IMR-90 (cell line): Measurements from ENCODE around the gene NCAPG2. TPM values are rescaled to one million over a fixed set of nuclear protein-coding genes. Genes with fewer than 3 reads are reported as not detected.

Source experiments
- ATAC-seq: fragments of 200-7000 bp; cut with Tn5 transposase; 2 replicates; pipeline ENCODE4 v1.9.1; 2020; ENCODE audit warnings: low read depth, mild to moderate bottlenecking, moderate library complexity
- BruUV-seq: library from RNA; stranded (reverse); fragments of 400-500 nt; replicated peaks from 2 replicates; lab custom pipeline; 2021; lab: Mats Ljungman, UMichigan
- CTCF ChIA-PET: fragments of 300-600 bp; formaldehyde crosslinking; extraction: SDS; loops from one replicate; lab custom pipeline; 2021; ENCODE audit warnings: antibody characterized with exemption; lab: Yijun Ruan, JAX
- POLR2A ChIA-PET: fragments of 300-600 bp; sonication (Branson Sonifier 250); formaldehyde crosslinking; loops from one replicate; lab custom pipeline; 2022; ENCODE audit warnings: antibody characterized with exemption; ENCODE audit not compliant: unreplicated experiment; lab: Charles Lee
- DNase-seq: peaks from one replicate; pipeline ENCODE4 v3.0.0; 2013
- H2AFZ ChIP-seq: replicated peaks from 2 replicates; pipeline ENCODE3; 2013; ENCODE audit warnings: low read length, mild to moderate bottlenecking; ENCODE audit not compliant: poor library complexity
- H2AK5ac ChIP-seq: 2 replicates; pipeline ENCODE4 v1.6.1; 2013; ENCODE audit warnings: low read depth, low read length, inconsistent platforms
- H2AK9ac ChIP-seq: replicated peaks from 2 replicates; pipeline ENCODE3; 2013; ENCODE audit warnings: mild to moderate bottlenecking, low read depth, low read length, moderate library complexity; ENCODE audit not compliant: poor library complexity
- H2BK120ac ChIP-seq: 2 replicates; pipeline ENCODE4 v1.6.1; 2013; ENCODE audit warnings: low read depth, low read length, inconsistent platforms
- H2BK15ac ChIP-seq: 3 replicates; pipeline ENCODE4 v1.6.1; 2013; ENCODE audit warnings: low read depth, low read length, inconsistent platforms
- H2BK20ac ChIP-seq: 2 replicates; pipeline ENCODE4 v1.6.1; 2013; ENCODE audit warnings: low read depth, mild to moderate bottlenecking, inconsistent platforms, low read length, moderate library complexity
- H2BK5ac ChIP-seq: 2 replicates; pipeline ENCODE4 v1.6.1; 2013; ENCODE audit warnings: mild to moderate bottlenecking, low read depth, low read length, inconsistent platforms; ENCODE audit not compliant: poor library complexity, severe bottlenecking
- H3K14ac ChIP-seq: replicated peaks from 2 replicates; pipeline ENCODE4 v1.6.1; 2013; ENCODE audit warnings: low read depth, low read length, inconsistent platforms
- H3K18ac ChIP-seq: 2 replicates; pipeline ENCODE4 v1.6.1; 2013; ENCODE audit warnings: low read depth, low read length, control low read depth
- H3K23ac ChIP-seq: 2 replicates; pipeline ENCODE4 v1.6.1; 2013; ENCODE audit warnings: low read depth, low read length, inconsistent platforms
- H3K27ac ChIP-seq: 2 replicates; pipeline ENCODE4 v1.5.1; 2013; ENCODE audit warnings: mild to moderate bottlenecking, control low read depth, low read length; ENCODE audit not compliant: insufficient read depth
- H3K27me3 ChIP-seq: 2 replicates; pipeline ENCODE4 v1.6.1; 2013; ENCODE audit warnings: low read length; ENCODE audit not compliant: control insufficient read depth, insufficient read depth
- H3K36me3 ChIP-seq: 2 replicates; pipeline ENCODE4 v1.6.1; 2013; ENCODE audit warnings: low read length, mixed read lengths; ENCODE audit not compliant: control insufficient read depth, insufficient read depth
- H3K4ac ChIP-seq: 2 replicates; pipeline ENCODE4 v1.6.1; 2013; ENCODE audit warnings: low read depth, low read length, inconsistent platforms
- H3K4me1 ChIP-seq: 2 replicates; pipeline ENCODE4 v1.6.1; 2013; ENCODE audit warnings: low read length, mixed read lengths; ENCODE audit not compliant: control insufficient read depth, insufficient read depth
- H3K4me2 ChIP-seq: 2 replicates; pipeline ENCODE4 v1.6.1; 2013; ENCODE audit warnings: low read depth, mild to moderate bottlenecking, control low read depth, low read length, moderate library complexity
- H3K4me3 ChIP-seq: 2 replicates; pipeline ENCODE4 v1.5.1; 2013; ENCODE audit warnings: low read depth, mild to moderate bottlenecking, control low read depth, low read length, moderate library complexity; ENCODE audit not compliant: insufficient read depth
- H3K56ac ChIP-seq: 2 replicates; pipeline ENCODE4 v1.6.1; 2013; ENCODE audit warnings: low read length, inconsistent platforms; ENCODE audit not compliant: insufficient read depth; ENCODE audit errors: extremely low read depth
- H3K79me1 ChIP-seq, 2 experiments: 2 replicates each; pipeline ENCODE4 v1.6.1; 2013; ENCODE audit warnings: low read length in 2 of 2, inconsistent platforms in 1 of 2, low read depth in 1 of 2
- H3K9ac ChIP-seq: 2 replicates; pipeline ENCODE4 v1.6.1; 2013; ENCODE audit warnings: low read depth, low read length, control low read depth
- H3K9me1 ChIP-seq: 2 replicates; pipeline ENCODE4 v1.6.1; 2013; ENCODE audit warnings: low read length, inconsistent platforms; ENCODE audit not compliant: insufficient read depth
- H3K9me3 ChIP-seq: 2 replicates; pipeline ENCODE4 v1.6.1; 2013; ENCODE audit warnings: low read length; ENCODE audit not compliant: control insufficient read depth, insufficient read depth
- H4K20me1 ChIP-seq: 2 replicates; pipeline ENCODE4 v1.6.1; 2013; ENCODE audit warnings: low read length, inconsistent platforms; ENCODE audit not compliant: insufficient read depth
- H4K5ac ChIP-seq: 2 replicates; pipeline ENCODE4 v1.6.1; 2013; ENCODE audit warnings: mild to moderate bottlenecking, low read depth, low read length, control low read depth
- H4K8ac ChIP-seq, 2 experiments: 2 replicates each; pipeline ENCODE4 v1.6.1; 2013; ENCODE audit warnings: low read depth in 2 of 2, low read length in 2 of 2, control low read depth in 1 of 2, inconsistent platforms in 1 of 2
- H4K91ac ChIP-seq: 2 replicates; pipeline ENCODE4 v1.6.1; 2013; ENCODE audit warnings: low read depth, low read length, inconsistent platforms; ENCODE audit not compliant: insufficient read depth
- BHLHE40 ChIP-seq: fragments of 150-350 bp; IDR thresholded peaks from 2 replicates; pipeline ENCODE4 v1.6.1; 2016; ENCODE audit warnings: mild to moderate bottlenecking, low read depth, low read length
- CEBPB ChIP-seq: IDR thresholded peaks from 2 replicates; pipeline ENCODE4 v1.6.1; 2012; ENCODE audit warnings: low read depth, low read length, improper control_type of control experiment
- CHD1 ChIP-seq: IDR thresholded peaks from 2 replicates; pipeline ENCODE4 v1.6.1; 2012; ENCODE audit warnings: low read depth, low read length, improper control_type of control experiment
- FOS ChIP-seq: fragments of 150-350 bp; IDR thresholded peaks from 2 replicates; pipeline ENCODE4 v1.6.1; 2016; ENCODE audit warnings: low read depth, low read length
- MAFK ChIP-seq: IDR thresholded peaks from 2 replicates; pipeline ENCODE4 v1.6.1; 2012; ENCODE audit warnings: low read depth, low read length, improper control_type of control experiment
- MAZ ChIP-seq: IDR thresholded peaks from 2 replicates; pipeline ENCODE4 v1.6.1; 2012; ENCODE audit warnings: low read depth, mild to moderate bottlenecking, low read length, improper control_type of control experiment, moderate library complexity, borderline replicate concordance
- MXI1 ChIP-seq: IDR thresholded peaks from 2 replicates; pipeline ENCODE4 v1.6.1; 2012; ENCODE audit warnings: low read depth, mild to moderate bottlenecking, low read length, moderate library complexity, borderline replicate concordance
- NFE2L2 ChIP-seq: fragments of 150-350 bp; IDR thresholded peaks from 2 replicates; pipeline ENCODE4 v1.6.1; 2016; ENCODE audit warnings: low read depth, mild to moderate bottlenecking, low read length
- POLR2A ChIP-seq: IDR thresholded peaks from 2 replicates; pipeline ENCODE4 v1.6.1; 2012; ENCODE audit warnings: mild to moderate bottlenecking, low read depth, low read length
- RAD21 ChIP-seq: IDR thresholded peaks from 2 replicates; pipeline ENCODE4 v1.6.1; 2012; ENCODE audit warnings: low read length, improper control_type of control experiment
- RCOR1 ChIP-seq: IDR thresholded peaks from 2 replicates; pipeline ENCODE4 v1.6.1; 2012; ENCODE audit warnings: mild to moderate bottlenecking, low read length, improper control_type of control experiment; ENCODE audit not compliant: insufficient replicate concordance
- RFX5 ChIP-seq: IDR thresholded peaks from 2 replicates; pipeline ENCODE4 v1.8.0; 2012; ENCODE audit warnings: low read depth, mild to moderate bottlenecking, low read length, moderate library complexity
- SMC3 ChIP-seq: fragments of 150-350 bp; IDR thresholded peaks from 2 replicates; pipeline ENCODE4 v1.6.1; 2016; ENCODE audit warnings: low read depth, mild to moderate bottlenecking, antibody characterized with exemption, low read length, moderate library complexity
- WGBS, 2 experiments: methylation state at CpG; one replicate each; pipeline versions ENCODE4 v1.1.5 to v1.1.7; 2013; ENCODE audit warnings: missing lambda C conversion rate in 2 of 2; ENCODE audit not compliant: insufficient read length in 1 of 2; ENCODE audit errors: extremely low coverage in 2 of 2; 5-methylcytosine and 5-hydroxymethylcytosine counted together
- dilution Hi-C: fragments of 300-500 bp; cut with HindIII; formaldehyde crosslinking; loops from one replicate; pipeline ENCODE4 v1.14.3; 2018; ENCODE audit warnings: low sequenced_read_pairs; ENCODE audit not compliant: unreplicated experiment
- in situ Hi-C: fragments of 300-500 bp; cut with MboI; formaldehyde crosslinking; loops from 3 replicates; pipeline ENCODE4 v1.14.3; 2019; ENCODE audit warnings: low sequenced_read_pairs, inconsistent platforms, mixed read lengths
- intact Hi-C: fragments of 100-400 bp; cut with micrococcal nuclease; formaldehyde crosslinking; loops from 2 replicates; pipeline ENCODE4 v1.10.0; 2022
- polyA plus RNA-seq, 3 experiments: library from polyadenylated mRNA; depleted of rRNA; stranded (reverse); fragments of >200 nt; gene quantifications; 2 replicates each; pipeline ENCODE4 v1.2.3, GENCODE V29; 2012; ENCODE audit warnings: low replicate concordance in 1 of 3
- total RNA-seq: library from RNA; depleted of rRNA; stranded (reverse); fragments of >200 nt; gene quantifications from 2 replicates; pipeline ENCODE4 v1.2.3, GENCODE V29; 2012
- TF ChIP-seq, protein P1 (sequence below): fragments of 150-350 bp; IDR thresholded peaks from 2 replicates; pipeline ENCODE4 v1.6.1; 2016; ENCODE audit warnings: low read depth, mild to moderate bottlenecking, low read length, moderate library complexity, borderline replicate concordance
- TF ChIP-seq, protein P2 (sequence below): fragments of 150-350 bp; IDR thresholded peaks from 2 replicates; pipeline ENCODE4 v1.6.1; 2017; ENCODE audit warnings: mild to moderate bottlenecking, antibody characterized with exemption, low read length, low read depth
- TF ChIP-seq, protein P3 (sequence below): conservative IDR thresholded peaks from 2 replicates; pipeline ENCODE4 v1.5.1; 2012; ENCODE audit warnings: mild to moderate bottlenecking, low read depth, low read length, improper control_type of control experiment

NCAPG2 gene
- total and polyA plus RNA-seq, 2 of the 4 experiments (the other 2 are of a cell fraction) = 25.6 to 25.8 TPM

DNA sequence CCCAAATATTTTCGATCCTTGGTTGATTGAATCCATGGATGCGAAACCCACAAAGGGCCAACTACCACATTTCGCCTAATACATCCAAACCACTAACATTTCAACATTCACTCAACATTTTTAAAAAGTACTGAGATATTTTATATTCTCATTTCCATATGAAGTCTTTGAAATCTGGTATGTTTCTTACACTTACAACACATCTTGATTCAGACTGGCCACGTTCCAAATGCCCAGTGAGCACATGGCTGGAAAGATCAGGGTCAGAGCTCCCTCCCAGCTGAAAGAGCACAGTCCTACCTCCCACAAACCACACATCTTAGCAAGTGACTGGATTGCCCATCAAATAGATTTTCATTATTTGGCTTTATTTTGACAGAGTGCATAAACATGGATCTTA is 18.9 kb downstream of the NCAPG2 start:
- Histone ChIP-seq H2AK5ac (no peak overlapping the region), H3K4me2 (no peak overlapping the region), H4K20me1 (no peaks in the 10 kb centered on the region), H3K9me3 (no peaks in the 10 kb centered on the region), H2BK120ac (peak overlapping the region; percentile 82), H2AFZ (no peak overlapping the region), H2AK9ac (no peak overlapping the region), H2BK15ac (no peak overlapping the region), H3K4me1 (peaks cover 14% of the 10 kb centered on the region), H4K8ac (peak overlapping the region in 1 of 2 experiments; percentile 50; a peak in 1 of 4 replicates), H3K4me3 (no peak overlapping the region), H3K27ac (0 out of 2 replicates have a peak overlapping the region, but pooled peaks have one; percentile 10), H3K4ac (peak overlapping the region; percentile 67), H3K27me3 (no peaks in the 10 kb centered on the region), H4K91ac (peak overlapping the region; percentile 58; the same call in 1 of the 2 replicates), H3K79me1 (peaks cover 4 to 18% of the 10 kb centered on the region in 2 experiments; a peak in 2 of 4 replicates), H2BK20ac (peak overlapping the region; percentile 84; the same call in 1 of the 2 replicates), H3K36me3 (peaks cover 9% of the 10 kb centered on the region), H3K14ac (no peak overlapping the region), H2BK5ac (no peak overlapping the region), H3K9ac (no peak overlapping the region), H4K5ac (no peak overlapping the region), H3K9me1 (peaks cover 6% of the 10 kb centered on the region), H3K56ac (no peak overlapping the region), H3K18ac (no peak overlapping the region), H3K23ac (0 out of 2 replicates have a peak overlapping the region, but pooled peaks have one; percentile 66)
- dilution Hi-C loops = no loop called here
- ChIA-PET POLR2A (no interaction called here), CTCF (interaction anchor here (0.7 to 1.0 kb wide), 2 partner anchors 25 to 291 kb away, joined by 3 read pairs; no protein-coding TSS in a partner anchor)
- 100% methylated on average over 1 of the region's 4 CpGs; no CpG with 5 or more reads in 1 of the 2 experiments for WGBS, 2 experiments
- in situ Hi-C loops = no loop called here
- intact Hi-C loops = no loop called here
- TF ChIP-seq MAFK (no peak), FOS (no peak), CHD1 (no peak), RFX5 (no peak), MAZ (no peak), SMC3 (no peak), POLR2A (no peak), RCOR1 (no peak), CEBPB (no peak), MXI1 (no peak), NFE2L2 (no peak), RAD21 (no peak), BHLHE40 (no peak)
- TF ChIP-seq, protein P1, sequence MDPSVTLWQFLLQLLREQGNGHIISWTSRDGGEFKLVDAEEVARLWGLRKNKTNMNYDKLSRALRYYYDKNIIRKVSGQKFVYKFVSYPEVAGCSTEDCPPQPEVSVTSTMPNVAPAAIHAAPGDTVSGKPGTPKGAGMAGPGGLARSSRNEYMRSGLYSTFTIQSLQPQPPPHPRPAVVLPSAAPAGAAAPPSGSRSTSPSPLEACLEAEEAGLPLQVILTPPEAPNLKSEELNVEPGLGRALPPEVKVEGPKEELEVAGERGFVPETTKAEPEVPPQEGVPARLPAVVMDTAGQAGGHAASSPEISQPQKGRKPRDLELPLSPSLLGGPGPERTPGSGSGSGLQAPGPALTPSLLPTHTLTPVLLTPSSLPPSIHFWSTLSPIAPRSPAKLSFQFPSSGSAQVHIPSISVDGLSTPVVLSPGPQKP = no peak
- TF ChIP-seq, protein P2, sequence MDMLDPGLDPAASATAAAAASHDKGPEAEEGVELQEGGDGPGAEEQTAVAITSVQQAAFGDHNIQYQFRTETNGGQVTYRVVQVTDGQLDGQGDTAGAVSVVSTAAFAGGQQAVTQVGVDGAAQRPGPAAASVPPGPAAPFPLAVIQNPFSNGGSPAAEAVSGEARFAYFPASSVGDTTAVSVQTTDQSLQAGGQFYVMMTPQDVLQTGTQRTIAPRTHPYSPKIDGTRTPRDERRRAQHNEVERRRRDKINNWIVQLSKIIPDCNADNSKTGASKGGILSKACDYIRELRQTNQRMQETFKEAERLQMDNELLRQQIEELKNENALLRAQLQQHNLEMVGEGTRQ = no peak
- TF ChIP-seq, protein P3, sequence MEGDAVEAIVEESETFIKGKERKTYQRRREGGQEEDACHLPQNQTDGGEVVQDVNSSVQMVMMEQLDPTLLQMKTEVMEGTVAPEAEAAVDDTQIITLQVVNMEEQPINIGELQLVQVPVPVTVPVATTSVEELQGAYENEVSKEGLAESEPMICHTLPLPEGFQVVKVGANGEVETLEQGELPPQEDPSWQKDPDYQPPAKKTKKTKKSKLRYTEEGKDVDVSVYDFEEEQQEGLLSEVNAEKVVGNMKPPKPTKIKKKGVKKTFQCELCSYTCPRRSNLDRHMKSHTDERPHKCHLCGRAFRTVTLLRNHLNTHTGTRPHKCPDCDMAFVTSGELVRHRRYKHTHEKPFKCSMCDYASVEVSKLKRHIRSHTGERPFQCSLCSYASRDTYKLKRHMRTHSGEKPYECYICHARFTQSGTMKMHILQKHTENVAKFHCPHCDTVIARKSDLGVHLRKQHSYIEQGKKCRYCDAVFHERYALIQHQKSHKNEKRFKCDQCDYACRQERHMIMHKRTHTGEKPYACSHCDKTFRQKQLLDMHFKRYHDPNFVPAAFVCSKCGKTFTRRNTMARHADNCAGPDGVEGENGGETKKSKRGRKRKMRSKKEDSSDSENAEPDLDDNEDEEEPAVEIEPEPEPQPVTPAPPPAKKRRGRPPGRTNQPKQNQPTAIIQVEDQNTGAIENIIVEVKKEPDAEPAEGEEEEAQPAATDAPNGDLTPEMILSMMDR = no peak
- DNase-seq = peak; percentile 33
- no peak for ATAC-seq
- BruUV-seq = no TSS peak
